ENCODE measurements around the gene INSR. TPM values are rescaled to one million over a fixed set of nuclear protein-coding genes. Genes with fewer than 3 reads are reported as not detected.

INSR gene
- total RNA-seq, 2 experiments from 2014 or later: 0.87 to 1.0 TPM

- Mint-ChIP-seq H3K27ac (no peak overlapping the region), H3K9me3 (no peaks in the 10 kb centered on the region), H3K4me3 (no peak overlapping the region), H3K27me3 (no peaks in the 10 kb centered on the region), H3K36me3 (ENCODE audit: low read depth) (no peaks in the 10 kb centered on the region), H3K4me1 (ENCODE audit: low read depth) (no peaks in the 10 kb centered on the region)
- ChIA-PET CTCF (no interaction called here), POLR2A (no interaction called here)
- intact Hi-C loops (cut with micrococcal nuclease): no loop called here
- no peak for TF ChIP-seq CTCF (IDR thresholded peaks at IDR 0.05)
- ATAC-seq (no peak), DNase-seq (no peak)
These were observed 36.0 kb downstream of the INSR start for GRCh38 chr19:7258041-7258839.

GRCh38 chr19:7257148-7258040 lies 36.8 kb downstream of the INSR start:
- H3K4me1 Mint-ChIP-seq (ENCODE audit: low read depth): no peaks in the 10 kb centered on the region
- ChIA-PET CTCF (interaction anchor here (1.5 kb wide), 1 partner anchor 69 kb away, joined by 3 read pairs; no protein-coding TSS in a partner anchor), POLR2A (no interaction called here)
- no peak for TF ChIP-seq CTCF (IDR thresholded peaks at IDR 0.05)
- no peaks in the 10 kb centered on the region for H3K9me3 Mint-ChIP-seq
- ATAC-seq (no peak), DNase-seq (no peak)
- no peak overlapping the region for H3K4me3 Mint-ChIP-seq
- H3K27me3 Mint-ChIP-seq: no peaks in the 10 kb centered on the region
- no peaks in the 10 kb centered on the region for H3K36me3 Mint-ChIP-seq (ENCODE audit: low read depth)
- intact Hi-C loops (cut with micrococcal nuclease): no loop called here
- no peak overlapping the region for H3K27ac Mint-ChIP-seq

GRCh38 chr19:7255631-7256030 lies 38.6 kb downstream of the INSR start:
- H3K27ac Mint-ChIP-seq: no peak overlapping the region
- DNase-seq: no peak
- no peaks in the 10 kb centered on the region for H3K27me3 Mint-ChIP-seq
- ChIA-PET CTCF (no interaction called here), POLR2A (interaction anchor here (1.0 kb wide), 1 partner anchor 15 kb away, joined by 4 read pairs; no protein-coding TSS in a partner anchor)
- no peak for ATAC-seq
- H3K36me3 Mint-ChIP-seq (ENCODE audit: low read depth): no peaks in the 10 kb centered on the region
- no peak overlapping the region for H3K4me3 Mint-ChIP-seq
- intact Hi-C loops (cut with micrococcal nuclease): no loop called here
- no peaks in the 10 kb centered on the region for H3K4me1 Mint-ChIP-seq (ENCODE audit: low read depth)
- TF ChIP-seq CTCF (IDR thresholded peaks at IDR 0.05): no peak
- no peaks in the 10 kb centered on the region for H3K9me3 Mint-ChIP-seq

- no peak for TF ChIP-seq CTCF (IDR thresholded peaks at IDR 0.05)
- Mint-ChIP-seq H3K27ac (no peak overlapping the region), H3K27me3 (no peaks in the 10 kb centered on the region), H3K36me3 (ENCODE audit: low read depth) (no peaks in the 10 kb centered on the region), H3K4me3 (no peak overlapping the region), H3K9me3 (no peaks in the 10 kb centered on the region), H3K4me1 (ENCODE audit: low read depth) (no peaks in the 10 kb centered on the region)
- ATAC-seq (no peak), DNase-seq (no peak)
- intact Hi-C loops (cut with micrococcal nuclease): no loop called here
- POLR2A ChIA-PET: interaction anchor here (1.0 kb wide), 1 partner anchor 16 kb away, joined by 4 read pairs; no protein-coding TSS in a partner anchor
- CTCF ChIA-PET: no interaction called here
These were observed 39.1 kb downstream of the INSR start for GRCh38 chr19:7255119-7255518.

- no peak for TF ChIP-seq CTCF (IDR thresholded peaks at IDR 0.05)
- no peak overlapping the region for H3K4me3 Mint-ChIP-seq
- DNase-seq: no peak
- intact Hi-C loops (cut with micrococcal nuclease): no loop called here
- H3K9me3 Mint-ChIP-seq: no peaks in the 10 kb centered on the region
- no peak for ATAC-seq
- CTCF ChIA-PET: no interaction called here
- no peak overlapping the region for H3K27ac Mint-ChIP-seq
- no peaks in the 10 kb centered on the region for H3K36me3 Mint-ChIP-seq (ENCODE audit: low read depth)
- POLR2A ChIA-PET: no interaction called here
- H3K27me3 Mint-ChIP-seq: peaks cover 2% of the 10 kb centered on the region
- no peaks in the 10 kb centered on the region for H3K4me1 Mint-ChIP-seq (ENCODE audit: low read depth)
These were observed 39.6 kb downstream of the INSR start for GRCh38 chr19:7254590-7254989.

Data from activated CD8-positive, alpha-beta T cell treated with anti-CD3 and anti-CD28 coated beads for 36 hours (primary cell).